Endothelial cell of umbilical vein (primary cell): ENCODE measurements around the gene CHRNA1. TPM values are rescaled to one million over a fixed set of nuclear protein-coding genes. Genes with fewer than 3 reads are reported as not detected.

Source experiments
- BruUV-seq: library from RNA; stranded (reverse); fragments of 400-500 nt; replicated peaks from 2 replicates; lab custom pipeline; 2021; lab: Mats Ljungman, UMichigan
- CTCF ChIA-PET: fragments of 300-600, 350-600 bp; sonication (Branson Sonifier 250); formaldehyde crosslinking; loops from one replicate; lab custom pipeline; 2021; ENCODE audit warnings: antibody characterized with exemption, inconsistent platforms; lab: Charles Lee
- POLR2A ChIA-PET: fragments of 300-600, 350-600 bp; sonication (Branson Sonifier 250); formaldehyde crosslinking; loops from one replicate; lab custom pipeline; 2021; ENCODE audit warnings: antibody characterized with exemption, inconsistent platforms; lab: Charles Lee
- DNase-seq: peaks from one replicate; pipeline ENCODE4 v3.0.0-alpha.2; 2011; ENCODE audit warnings: low read depth, low spot score
- FAIRE-seq: peaks from 2 replicates; lab custom pipeline; 2011; peaks lifted over from hg19 to GRCh38; lab: Jason Lieb, UNC
- H2AFZ ChIP-seq: 2 replicates; pipeline ENCODE4 v1.6.0; 2012; ENCODE audit warnings: low read depth, low read length, control low read depth, inconsistent platforms
- H3K27ac ChIP-seq: 2 replicates; pipeline ENCODE4 v1.5.1; 2011; ENCODE audit warnings: low read depth, mild to moderate bottlenecking, control low read depth, low read length, moderate library complexity; ENCODE audit not compliant: insufficient read depth
- H3K27me3 ChIP-seq, 2 experiments: 2 replicates each; pipeline versions ENCODE4 v1.6.0 to v1.6.1; 2011; ENCODE audit warnings: low read length in 2 of 2, mixed read lengths in 1 of 2; ENCODE audit not compliant: control insufficient read depth in 2 of 2, insufficient read depth in 2 of 2
- H3K36me3 ChIP-seq, 2 experiments: 2 replicates in 1 of 2; 3 replicates in 1 of 2; pipeline ENCODE4 v1.5.1; 2011; ENCODE audit warnings: low read length in 2 of 2, mild to moderate bottlenecking in 1 of 2, moderate library complexity in 1 of 2; ENCODE audit not compliant: control insufficient read depth in 2 of 2, insufficient read depth in 2 of 2; ENCODE audit errors: extremely low read depth in 1 of 2
- H3K4me1 ChIP-seq: 3 replicates; pipeline ENCODE4 v1.5.1; 2011; ENCODE audit warnings: mild to moderate bottlenecking, low read length; ENCODE audit not compliant: control insufficient read depth, insufficient read depth; ENCODE audit errors: extremely low read depth
- H3K4me2 ChIP-seq: 2 replicates; pipeline ENCODE4 v1.6.1; 2011; ENCODE audit warnings: low read length, control low read depth, mixed read lengths; ENCODE audit not compliant: insufficient read depth
- H3K4me3 ChIP-seq, 3 experiments: fragments of 200-600 bp in 1 of 3; sonication (generic), shearing (Covaris generic) in 1 of 3; replicated peaks in 1 of 3; 2 replicates each; pipeline ENCODE4 v1.5.1; 2011 to 2016; ENCODE audit warnings: control low read depth in 3 of 3, low read length in 3 of 3, mild to moderate bottlenecking in 2 of 3, inconsistent platforms in 1 of 3, low read depth in 1 of 3, moderate library complexity in 1 of 3; ENCODE audit not compliant: insufficient read depth in 1 of 3
- H3K79me2 ChIP-seq: 2 replicates; pipeline ENCODE4 v1.6.0; 2012; ENCODE audit warnings: low read length, inconsistent platforms; ENCODE audit not compliant: control insufficient read depth, insufficient read depth
- H3K9ac ChIP-seq: replicated peaks from 2 replicates; pipeline ENCODE3; 2011; ENCODE audit warnings: low read length, control low read depth; ENCODE audit not compliant: insufficient read depth; ENCODE audit errors: extremely low read depth
- H3K9me1 ChIP-seq: replicated peaks from 3 replicates; pipeline ENCODE4 v1.6.0; 2011; ENCODE audit warnings: mild to moderate bottlenecking, low read length; ENCODE audit not compliant: control insufficient read depth, insufficient read depth; ENCODE audit errors: extremely low read depth
- H3K9me3 ChIP-seq: replicated peaks from 2 replicates; pipeline ENCODE4 v1.5.1; 2012; ENCODE audit warnings: low read length, inconsistent platforms; ENCODE audit not compliant: control insufficient read depth, insufficient read depth
- H4K20me1 ChIP-seq: replicated peaks from 2 replicates; pipeline ENCODE3; 2011; ENCODE audit warnings: mild to moderate bottlenecking, low read length; ENCODE audit not compliant: control insufficient read depth, insufficient read depth; ENCODE audit errors: extremely low read depth
- CTCF ChIP-seq, 2 donors: IDR thresholded peaks; 1 replicate in 1 of 2; 2 replicates in 1 of 2; pipeline ENCODE4 v1.5.1; 2011; ENCODE audit warnings: low read length in 2 of 2, mild to moderate bottlenecking in 2 of 2, moderate library complexity in 2 of 2, control low read depth in 1 of 2, inconsistent platforms in 1 of 2, low read depth in 1 of 2; ENCODE audit not compliant: insufficient read depth in 1 of 2; ENCODE audit errors: extremely low read depth in 1 of 2
- EZH2 ChIP-seq: IDR thresholded peaks from 2 replicates; pipeline ENCODE4 v1.6.1; 2012; ENCODE audit warnings: borderline replicate concordance, low read depth, mild to moderate bottlenecking, moderate library complexity, low read length, inconsistent platforms; ENCODE audit not compliant: severe bottlenecking
- FOS ChIP-seq: IDR thresholded peaks from 2 replicates; pipeline ENCODE4 v1.6.1; 2011; ENCODE audit warnings: mild to moderate bottlenecking, low read length, moderate library complexity, borderline replicate concordance; ENCODE audit not compliant: insufficient read depth
- GATA2 ChIP-seq: IDR thresholded peaks from 2 replicates; pipeline ENCODE4 v1.7.0; 2011; ENCODE audit warnings: low read depth, mild to moderate bottlenecking, moderate library complexity, mixed read lengths, low read length; ENCODE audit not compliant: insufficient read length, insufficient read depth
- JUN ChIP-seq: IDR thresholded peaks from 2 replicates; pipeline ENCODE4 v1.6.1; 2011; ENCODE audit warnings: borderline replicate concordance, low read depth; ENCODE audit not compliant: insufficient read length, insufficient read depth
- MAX ChIP-seq: IDR thresholded peaks from 2 replicates; pipeline ENCODE4 v1.6.1; 2011; ENCODE audit not compliant: insufficient read depth, insufficient read length
- MYC ChIP-seq: IDR thresholded peaks from one replicate; pipeline ENCODE4 v1.6.1; 2011; ENCODE audit warnings: mild to moderate bottlenecking, low read depth, low read length
- POLR2A ChIP-seq: IDR thresholded peaks from 2 replicates; pipeline ENCODE4 v1.6.1; 2012; ENCODE audit warnings: low read depth, mild to moderate bottlenecking, control low read depth, low read length
- POLR2AphosphoS5 ChIP-seq: IDR thresholded peaks from 2 replicates; pipeline ENCODE4 v1.6.1; 2012; ENCODE audit warnings: low read depth, mild to moderate bottlenecking, control low read depth, low read length, moderate library complexity; ENCODE audit not compliant: insufficient read depth
- dilution Hi-C: fragments of 300-500 bp; cut with MboI; formaldehyde crosslinking; loops from one replicate; pipeline ENCODE4 v1.15.0; 2019; ENCODE audit warnings: low sequenced_read_pairs; ENCODE audit not compliant: extremely low pct_ligation_motif_present
- intact Hi-C: fragments of 100-400 bp; cut with micrococcal nuclease; formaldehyde crosslinking; loops from one replicate; pipeline ENCODE4 v1.10.0; 2022
- polyA plus RNA-seq, 4 experiments: library from polyadenylated mRNA; depleted of rRNA in 3 of 4; stranded (reverse) in 3 of 4; unstranded in 1 of 4; fragments of >200 nt; gene quantifications; 2 replicates each; pipeline versions ENCODE4 v1.2.1 to v1.2.3, GENCODE V29; 2011 to 2012; ENCODE audit warnings: missing spikeins in 1 of 4
- total RNA-seq: library from RNA; stranded (reverse); gene quantifications from 2 replicates; pipeline ENCODE4 v1.2.3, GENCODE V29; 2021

Gene CHRNA1
- total and polyA plus RNA-seq, 2 donors (not counting 3 experiments of a cell fraction or from before 2014, with no cell fraction given) = 11.3 to 18.2 TPM

- DNase-seq = no peak
- no peaks in the 10 kb centered on the region for H3K79me2 ChIP-seq
- no peak overlapping the region for H3K4me3 ChIP-seq
- no peak for TF ChIP-seq EZH2
- H3K27me3 ChIP-seq = no peaks in the 10 kb centered on the region
- H4K20me1 ChIP-seq = no peaks in the 10 kb centered on the region
- no peak overlapping the region for H3K4me2 ChIP-seq
- no peaks in the 10 kb centered on the region for H3K9me3 ChIP-seq
- CTCF ChIA-PET = interaction anchor here (0.6 to 1.7 kb wide), 2 partner anchors 12 to 34 kb away, joined by 4 to 9 read pairs; no protein-coding TSS in a partner anchor
- no peak for FAIRE-seq
- POLR2A ChIA-PET = no interaction called here
- H3K4me1 ChIP-seq = no peaks in the 10 kb centered on the region
- dilution Hi-C loops = no loop called here
- H3K9me1 ChIP-seq = no peaks in the 10 kb centered on the region
- no peak overlapping the region for H3K9ac ChIP-seq
- no TSS peak for BruUV-seq
- peaks cover 2% of the 10 kb centered on the region in 2 experiments for H3K36me3 ChIP-seq
- H2AFZ ChIP-seq = no peak overlapping the region
- H3K27ac ChIP-seq = no peak overlapping the region
- intact Hi-C loops = no loop called here
Observed at GRCh38 chr2:174805803-174806202, 41.5 kb upstream of the CHRNA1 start.

- no peaks in the 10 kb centered on the region for H3K9me3 ChIP-seq
- CTCF ChIA-PET = interaction anchor here (0.8 to 1.7 kb wide), 2 partner anchors 9 kb away, joined by 4 read pairs; no protein-coding TSS in a partner anchor
- no peak for FAIRE-seq
- H3K36me3 ChIP-seq = peaks cover 3% of the 10 kb centered on the region in 2 experiments
- DNase-seq = no peak
- no peaks in the 10 kb centered on the region for H3K4me1 ChIP-seq
- no peaks in the 10 kb centered on the region for H3K27me3 ChIP-seq
- no peak overlapping the region for H2AFZ ChIP-seq
- H3K79me2 ChIP-seq = no peaks in the 10 kb centered on the region
- intact Hi-C loops (no loop called here), dilution Hi-C loops (no loop called here)
- POLR2A ChIA-PET = no interaction called here
- H3K27ac ChIP-seq = no peak overlapping the region
- no peak overlapping the region for H3K9ac ChIP-seq
- H3K9me1 ChIP-seq = no peaks in the 10 kb centered on the region
- TF ChIP-seq EZH2 = no peak
- no peak for TF ChIP-seq GATA2
- no peak for TF ChIP-seq POLR2A
- no peak for TF ChIP-seq CTCF (IDR thresholded peaks at IDR 0.05; ENCODE audit: extremely low read depth in 1 of 2, insufficient read depth in 1 of 2, low read depth in 1 of 2, low read length in 2 of 2)
- no peak for TF ChIP-seq FOS
- no peak for TF ChIP-seq MAX
- no peak for TF ChIP-seq JUN
- TF ChIP-seq MYC = no peak
- TF ChIP-seq POLR2AphosphoS5 = no peak
- no peak overlapping the region for H3K4me3 ChIP-seq
- H4K20me1 ChIP-seq = no peaks in the 10 kb centered on the region
- H3K4me2 ChIP-seq = no peak overlapping the region
- no TSS peak for BruUV-seq
Observed at GRCh38 chr2:174802459-174802858, 38.2 kb upstream of the CHRNA1 start.
